Spleen (tissue), 11 donors: ENCODE data around the gene TEPSIN. TPM values are rescaled to one million over a fixed set of nuclear protein-coding genes. Genes with fewer than 3 reads are reported as not detected.

Experiments
- DNase-seq: peaks from one replicate; pipeline ENCODE4 v3.0.0-alpha.2; 2020
- H3K27ac ChIP-seq, 8 donors: fragments of 200-600 bp; sonication (generic) in 7 of 8; 1 replicate in 4 of 8; 2 replicates in 4 of 8; pipeline versions ENCODE4 v1.5.0 to v1.8.0; 2016 to 2021; ENCODE audit warnings: inconsistent platforms in 4 of 8, mild to moderate bottlenecking in 4 of 8, moderate library complexity in 1 of 8
- H3K27me3 ChIP-seq, 7 donors: fragments of 200-600 bp; sonication (generic) in 6 of 7; replicated peaks in 1 of 7; 1 replicate in 4 of 7; 2 replicates in 3 of 7; pipeline versions ENCODE4 v1.5.0 to v1.8.0; 2016 to 2021; ENCODE audit warnings: inconsistent platforms in 3 of 7, mild to moderate bottlenecking in 1 of 7
- H3K36me3 ChIP-seq, 6 donors: fragments of 200-600 bp; sonication (generic) in 5 of 6; 1 replicate in 4 of 6; 2 replicates in 2 of 6; pipeline versions ENCODE4 v1.5.0 to v1.8.0; 2016 to 2021; ENCODE audit warnings: inconsistent platforms in 2 of 6
- H3K4me1 ChIP-seq, 6 donors: fragments of 200-600 bp; sonication (generic) in 5 of 6; 1 replicate in 3 of 6; 2 replicates in 3 of 6; pipeline versions ENCODE4 v1.5.0 to v1.8.0; 2016 to 2021; ENCODE audit warnings: inconsistent platforms in 3 of 6
- H3K4me3 ChIP-seq, 8 donors: fragments of 200-600 bp; sonication (generic) in 7 of 8; 1 replicate in 4 of 8; 2 replicates in 4 of 8; pipeline versions ENCODE4 v1.5.0 to v1.8.0; 2016 to 2021; ENCODE audit warnings: inconsistent platforms in 4 of 8, mild to moderate bottlenecking in 4 of 8, moderate library complexity in 2 of 8
- H3K9me3 ChIP-seq, 8 donors: fragments of 200-600 bp; sonication (generic) in 7 of 8; 1 replicate in 4 of 8; 2 replicates in 4 of 8; pipeline versions ENCODE4 v1.5.0 to v1.8.0; 2016 to 2021; ENCODE audit warnings: inconsistent platforms in 4 of 8
- POLR2A ChIP-seq, 3 donors: fragments of 450-650 bp; IDR thresholded peaks; one replicate each; pipeline ENCODE4 v1.5.1; 2017; ENCODE audit warnings: antibody characterized with exemption in 3 of 3, mild to moderate bottlenecking in 1 of 3
- POLR2AphosphoS5 ChIP-seq, 3 donors: sonication (generic); formaldehyde crosslinking; IDR thresholded peaks; one replicate each; pipeline ENCODE4 v1.5.1; 2017; ENCODE audit warnings: antibody characterized with exemption in 3 of 3
- WGBS, 5 donors: extraction: QIAGEN DNeasy Blood & Tissue Kit in 3 of 5; methylation state at CpG; one replicate each; pipeline versions ENCODE4 v1.1.5 to v1.1.7; 2013 to 2018; 5-methylcytosine and 5-hydroxymethylcytosine counted together
- intact Hi-C: fragments of 100-400 bp; cut with DNase I; formaldehyde crosslinking; loops from one replicate; pipeline ENCODE4 v1.15.0; 2023; ENCODE audit warnings: low total_unique reads
- polyA plus RNA-seq, 3 donors: library from polyadenylated mRNA; stranded (reverse); fragments of 200-250 nt; gene quantifications; one replicate each; pipeline ENCODE4 v1.2.1, GENCODE V29; 2013
- total RNA-seq, 7 donors: library from RNA; depleted of rRNA in 3 of 7; stranded (reverse); fragments of >200 nt in 3 of 7; fragmentation: NEBNext Ultra II Directional in 4 of 7; extraction: Animal tissue kit (Norgen Biotek cat#: 25700) in 4 of 7; gene quantifications; one replicate each; pipeline versions ENCODE4 v1.1.0 to v1.2.1, GENCODE V29; 2016 to 2021
- TF ChIP-seq, protein P1 (sequence below), 11 experiments: fragments of 200-600 bp in 7 of 11; fragments of 450-650 bp in 4 of 11; sonication (generic) in 4 of 11; IDR thresholded peaks in 8 of 11; conservative IDR thresholded peaks in 3 of 11; 1 replicate in 7 of 11; 2 replicates in 4 of 11; pipeline versions ENCODE4 v1.4.0 to v1.8.0; 2016 to 2021; ENCODE audit warnings: antibody characterized with exemption in 11 of 11, inconsistent platforms in 4 of 11, mild to moderate bottlenecking in 1 of 11
- donor health status: healthy with polysubstance abuse.
- donor health status: DM: no; HTN: no; CAD: no; lungs with moderate emphysema.
- donor health status: DM: no; HTN: no; CAD: no.
- donor health status: Bipolar disorder and iron deficiency.
- donor health status: healthy.
- donor health status: DM: no; HTN: no; CAD: no.
- donor health status: DM: yes; HTN: yes; CAD: no.

TEPSIN gene
- total and polyA plus RNA-seq, 10 donors = 36.9 to 88.8 (median 72.3) TPM

DNA sequence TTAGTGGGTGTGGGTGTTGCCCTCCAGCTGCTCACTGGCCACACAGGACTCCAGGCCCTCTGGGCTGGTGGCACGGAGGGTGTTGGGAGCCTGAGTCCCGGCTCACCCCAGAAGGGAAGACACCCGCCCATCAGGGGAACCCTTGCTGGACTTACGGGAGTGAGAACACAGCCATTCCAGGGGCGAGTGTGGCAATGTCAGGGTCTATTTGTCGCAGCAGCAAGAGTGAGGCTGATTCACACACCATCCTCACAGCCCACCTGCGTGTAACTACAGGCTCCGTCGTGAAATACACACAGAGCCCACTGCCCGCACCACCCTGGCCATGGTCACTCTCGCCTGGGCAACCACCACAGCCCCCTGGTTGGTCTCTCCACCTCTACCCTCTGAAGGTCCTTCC is 55.0 kb downstream of the TEPSIN start:
- Histone ChIP-seq H3K36me3 (peaks cover 0 to 7% (median 0%) of the 10 kb centered on the region in 6 donors), H3K4me1 (peaks cover 0 to 6% (median 0%) of the 10 kb centered on the region in 6 donors), H3K4me3 (no peak overlapping the region), H3K9me3 (no peaks in the 10 kb centered on the region), H3K27ac (no peak overlapping the region), H3K27me3 (peaks cover 0 to 29% (median 0%) of the 10 kb centered on the region in 7 donors)
- WGBS, 5 donors = 90 to 95% (median 93%) methylated on average over 8 to 11 of the region's 11 CpGs
- intact Hi-C loops = no loop called here
- TF ChIP-seq POLR2AphosphoS5 (IDR thresholded peaks at IDR 0.05) (no peak), POLR2A (IDR thresholded peaks at IDR 0.05) (no peak)
- TF ChIP-seq, protein P1, sequence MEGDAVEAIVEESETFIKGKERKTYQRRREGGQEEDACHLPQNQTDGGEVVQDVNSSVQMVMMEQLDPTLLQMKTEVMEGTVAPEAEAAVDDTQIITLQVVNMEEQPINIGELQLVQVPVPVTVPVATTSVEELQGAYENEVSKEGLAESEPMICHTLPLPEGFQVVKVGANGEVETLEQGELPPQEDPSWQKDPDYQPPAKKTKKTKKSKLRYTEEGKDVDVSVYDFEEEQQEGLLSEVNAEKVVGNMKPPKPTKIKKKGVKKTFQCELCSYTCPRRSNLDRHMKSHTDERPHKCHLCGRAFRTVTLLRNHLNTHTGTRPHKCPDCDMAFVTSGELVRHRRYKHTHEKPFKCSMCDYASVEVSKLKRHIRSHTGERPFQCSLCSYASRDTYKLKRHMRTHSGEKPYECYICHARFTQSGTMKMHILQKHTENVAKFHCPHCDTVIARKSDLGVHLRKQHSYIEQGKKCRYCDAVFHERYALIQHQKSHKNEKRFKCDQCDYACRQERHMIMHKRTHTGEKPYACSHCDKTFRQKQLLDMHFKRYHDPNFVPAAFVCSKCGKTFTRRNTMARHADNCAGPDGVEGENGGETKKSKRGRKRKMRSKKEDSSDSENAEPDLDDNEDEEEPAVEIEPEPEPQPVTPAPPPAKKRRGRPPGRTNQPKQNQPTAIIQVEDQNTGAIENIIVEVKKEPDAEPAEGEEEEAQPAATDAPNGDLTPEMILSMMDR (IDR thresholded peaks at IDR 0.05 in 8 of 11, conservative IDR thresholded peaks at IDR 0.05 in 3 of 11) = no peak
- DNase-seq = no peak

- no peak overlapping the region for H3K27ac ChIP-seq
- H3K4me1 ChIP-seq = peaks cover 0 to 6% (median 0%) of the 10 kb centered on the region in 6 donors
- DNase-seq = no peak
- 85 to 93% (median 90%) methylated on average over 8 to 10 of the region's 10 CpGs for WGBS, 5 donors
- intact Hi-C loops = no loop called here
- H3K4me3 ChIP-seq = no peak overlapping the region
- no peaks in the 10 kb centered on the region for H3K9me3 ChIP-seq
- peaks cover 0 to 2% (median 0%) of the 10 kb centered on the region in 6 donors for H3K36me3 ChIP-seq
- peaks cover 0 to 29% (median 0%) of the 10 kb centered on the region in 7 donors for H3K27me3 ChIP-seq
- no peak for TF ChIP-seq POLR2A (IDR thresholded peaks at IDR 0.05)
- TF ChIP-seq, protein P1 (IDR thresholded peaks at IDR 0.05 in 8 of 11, conservative IDR thresholded peaks at IDR 0.05 in 3 of 11) = no peak
- TF ChIP-seq POLR2AphosphoS5 (IDR thresholded peaks at IDR 0.05) = no peak
These were observed 55.5 kb downstream of the TEPSIN start for GRCh38 chr17:81183316-81183715.

GRCh38 chr17:81182596-81182995 is 56.3 kb downstream of the TEPSIN start:
- Histone ChIP-seq H3K36me3 (no peaks in the 10 kb centered on the region), H3K27ac (no peak overlapping the region), H3K4me1 (peaks cover 0 to 6% (median 0%) of the 10 kb centered on the region in 6 donors), H3K4me3 (no peak overlapping the region), H3K27me3 (peaks cover 0 to 29% (median 0%) of the 10 kb centered on the region in 7 donors), H3K9me3 (no peaks in the 10 kb centered on the region)
- intact Hi-C loops = no loop called here
- TF ChIP-seq POLR2A (IDR thresholded peaks at IDR 0.05) = no peak
- TF ChIP-seq, protein P1 (IDR thresholded peaks at IDR 0.05 in 8 of 11, conservative IDR thresholded peaks at IDR 0.05 in 3 of 11) = no peak
- TF ChIP-seq POLR2AphosphoS5 (IDR thresholded peaks at IDR 0.05) = no peak
- DNase-seq = no peak
- 83 to 92% (median 90%) methylated on average over 5 of the region's 5 CpGs; no CpG with 5 or more reads in 1 of the 5 donors for WGBS, 5 donors

DNA sequence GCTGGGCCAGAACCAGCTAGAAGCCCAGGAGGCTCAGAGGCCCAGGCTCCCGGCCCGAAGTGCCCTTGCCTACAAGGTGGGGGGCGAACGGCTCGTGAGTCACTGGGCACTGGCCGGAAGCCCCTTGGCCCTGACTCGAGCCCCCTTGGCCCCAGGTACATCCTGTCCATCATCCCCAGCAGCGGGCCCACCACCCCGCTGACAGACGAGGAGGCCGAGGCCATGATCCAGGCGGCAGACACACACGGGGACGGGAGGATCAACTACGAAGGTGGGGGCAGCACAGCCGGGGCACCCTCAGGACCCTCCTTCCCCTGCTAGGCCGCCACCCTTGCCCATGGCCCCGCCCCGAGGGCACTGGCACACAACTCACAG is 57.1 kb downstream of the TEPSIN start:
- no peaks in the 10 kb centered on the region for H3K9me3 ChIP-seq
- H3K27ac ChIP-seq = no peak overlapping the region
- intact Hi-C loops = no loop called here
- WGBS, 5 donors = 87 to 95% (median 90%) methylated on average over 11 to 19 of the region's 19 CpGs
- H3K4me3 ChIP-seq = no peak overlapping the region
- H3K27me3 ChIP-seq = peaks cover 0 to 29% (median 0%) of the 10 kb centered on the region in 7 donors
- no peak for DNase-seq
- peaks cover 0 to 6% (median 0%) of the 10 kb centered on the region in 6 donors for H3K4me1 ChIP-seq
- TF ChIP-seq POLR2AphosphoS5 (IDR thresholded peaks at IDR 0.05) = no peak
- TF ChIP-seq, protein P1 (IDR thresholded peaks at IDR 0.05 in 8 of 11, conservative IDR thresholded peaks at IDR 0.05 in 3 of 11) = no peak
- no peak for TF ChIP-seq POLR2A (IDR thresholded peaks at IDR 0.05)
- no peaks in the 10 kb centered on the region for H3K36me3 ChIP-seq
